HG03139 (cell line): Measurements from ENCODE around the gene AFF3.
"Not testable (repeated sequence)": the region's sequence is repeated elsewhere in the genome, so short reads cannot be mapped to it uniquely, and the experiment has no call there.

Source experiments
- ATAC-seq: cut with Tn5 transposase; IDR thresholded peaks from one replicate; pipeline ENCODE4 v1.9.1; 2021; ENCODE audit not compliant: unreplicated experiment

Gene AFF3

GRCh38 chr2:99974682-99975375, 167.6 kb downstream of the AFF3 start:
- ATAC-seq = no peak

GRCh38 chr2:99974275-99974674, 168.1 kb downstream of the AFF3 start:
- ATAC-seq = no peak

- ATAC-seq = no peak
Observed at GRCh38 chr2:99971326-99971900, 171.0 kb downstream of the AFF3 start.

GRCh38 chr2:99970292-99970868, 172.0 kb downstream of the AFF3 start:
- no peak for ATAC-seq

- no peak for ATAC-seq
Observed at GRCh38 chr2:99961196-99961913, 181.0 kb downstream of the AFF3 start.

- ATAC-seq = no peak
Observed at GRCh38 chr2:99960790-99961189, 181.6 kb downstream of the AFF3 start.

- no peak for ATAC-seq
Observed at GRCh38 chr2:99960291-99960690, 182.1 kb downstream of the AFF3 start.

- no peak for ATAC-seq
Observed at GRCh38 chr2:99959261-99960014, 183.0 kb downstream of the AFF3 start.

- ATAC-seq = no peak
Observed at GRCh38 chr2:99957332-99958133, 184.9 kb downstream of the AFF3 start.

- ATAC-seq = no peak
Observed at GRCh38 chr2:99956232-99957030, 186.0 kb downstream of the AFF3 start.

GRCh38 chr2:99953750-99954149, 188.6 kb downstream of the AFF3 start:
- no peak for ATAC-seq

- no peak for ATAC-seq
Observed at GRCh38 chr2:99949963-99950362, 192.4 kb downstream of the AFF3 start.

GRCh38 chr2:99949530-99949929, 192.9 kb downstream of the AFF3 start:
- no peak for ATAC-seq

- ATAC-seq = no peak
Observed at GRCh38 chr2:99948010-99948409, 194.4 kb downstream of the AFF3 start.

GRCh38 chr2:99947366-99947765, 195.0 kb downstream of the AFF3 start:
- not testable (repeated sequence) for ATAC-seq

- no peak for ATAC-seq
Observed at GRCh38 chr2:99944019-99944418, 198.4 kb downstream of the AFF3 start.

- no peak for ATAC-seq
Observed at GRCh38 chr2:99942561-99943347, 199.6 kb downstream of the AFF3 start.

- ATAC-seq = no peak
Observed at GRCh38 chr2:99940963-99941362, 201.4 kb downstream of the AFF3 start.

- no peak for ATAC-seq
Observed at GRCh38 chr2:99939135-99939534, 203.3 kb downstream of the AFF3 start.
